Stimulated activated CD4-positive, alpha-beta T cell treated with anti-CD3 and anti-CD28 coated beads, Interleukin-2, amount 100 ng/mL, for 4 hours (primary cell): Measurements from ENCODE around the gene CBX3.
"Not testable (repeated sequence)": the region's sequence is repeated elsewhere in the genome, so short reads cannot be mapped to it uniquely, and the experiment has no call there.

Experiments
- DNase-seq: peaks from one replicate; pipeline ENCODE4 v3.0.0-alpha.2; 2020; ENCODE audit warnings: low read depth

CBX3 gene

DNA sequence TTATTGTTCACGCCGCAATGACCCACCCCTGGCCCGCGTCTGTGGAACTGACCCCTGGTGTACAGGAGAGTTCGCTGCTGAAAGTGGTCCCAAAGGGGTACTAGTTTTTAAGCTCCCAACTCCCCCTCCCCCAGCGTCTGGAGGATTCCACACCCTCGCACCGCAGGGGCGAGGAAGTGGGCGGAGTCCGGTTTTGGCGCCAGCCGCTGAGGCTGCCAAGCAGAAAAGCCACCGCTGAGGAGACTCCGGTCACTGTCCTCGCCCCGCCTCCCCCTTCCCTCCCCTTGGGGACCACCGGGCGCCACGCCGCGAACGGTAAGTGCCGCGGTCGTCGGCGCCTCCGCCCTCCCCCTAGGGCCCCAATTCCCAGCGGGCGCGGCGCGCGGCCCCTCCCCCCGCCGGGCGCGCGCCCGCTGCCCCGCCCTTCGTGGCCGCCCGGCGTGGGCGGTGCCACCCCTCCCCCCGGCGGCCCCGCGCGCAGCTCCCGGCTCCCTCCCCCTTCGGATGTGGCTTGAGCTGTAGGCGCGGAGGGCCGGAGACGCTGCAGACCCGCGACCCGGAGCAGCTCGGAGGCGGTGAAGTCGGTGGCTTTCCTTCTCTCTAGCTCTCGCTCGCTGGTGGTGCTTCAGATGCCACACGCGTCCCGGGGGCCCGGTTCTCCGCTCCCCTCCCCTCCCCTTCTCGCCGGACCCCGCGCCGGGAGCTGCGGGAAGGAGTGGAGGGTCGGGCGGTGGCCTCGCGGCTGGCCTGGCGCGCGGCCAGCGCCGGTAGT is at the start of gene CBX3:
Gene CBX3 (plus strand): TSS at position 499 of the 772 bp plus-strand sequence. CDS start 1,254 bp downstream, outside the sequence.
- DNase-seq, result peak; percentile 70

DNA sequence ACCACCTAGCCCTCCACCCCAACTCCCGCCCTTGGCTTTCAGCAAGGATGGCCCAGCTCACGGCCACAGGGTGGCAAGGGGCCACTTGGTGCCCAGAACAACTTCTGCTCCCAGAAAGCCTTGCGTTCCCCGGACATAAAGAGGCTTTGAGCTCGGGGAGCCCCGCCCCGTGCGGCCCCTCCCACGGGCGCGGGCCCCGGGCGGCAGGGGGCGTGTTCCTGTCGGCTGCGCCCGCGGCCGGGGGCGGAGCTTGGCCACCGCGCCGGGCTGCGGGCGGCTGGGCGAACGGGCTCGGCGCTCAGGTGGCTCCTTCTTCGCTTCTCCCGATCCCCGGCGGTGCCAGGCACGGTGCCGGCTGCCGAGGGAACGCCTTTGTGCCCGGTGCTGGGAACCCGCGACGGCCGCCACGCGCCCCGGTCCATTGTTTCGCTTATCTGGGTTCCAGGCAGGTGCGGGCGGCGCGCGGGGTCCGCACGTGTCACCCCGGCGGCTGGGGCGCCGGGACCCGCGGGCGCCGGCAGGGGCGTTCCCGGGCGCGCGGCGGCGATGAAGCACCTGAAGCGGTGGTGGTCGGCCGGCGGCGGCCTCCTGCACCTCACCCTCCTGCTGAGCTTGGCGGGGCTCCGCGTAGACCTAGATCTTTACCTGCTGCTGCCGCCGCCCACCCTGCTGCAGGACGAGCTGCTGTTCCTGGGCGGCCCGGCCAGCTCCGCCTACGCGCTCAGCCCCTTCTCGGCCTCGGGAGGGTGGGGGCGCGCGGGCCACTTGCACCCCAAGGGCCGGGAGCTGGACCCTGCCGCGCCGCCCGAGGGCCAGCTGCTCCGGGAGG is 49.4 kb upstream of the CBX3 start, which contains the start of gene NFE2L3:
Gene NFE2L3 (plus strand): TSS at position 246 of the 829 bp plus-strand sequence. CDS start 301 bp downstream, at position 547.
- DNase-seq, result peak; percentile 76

DNA sequence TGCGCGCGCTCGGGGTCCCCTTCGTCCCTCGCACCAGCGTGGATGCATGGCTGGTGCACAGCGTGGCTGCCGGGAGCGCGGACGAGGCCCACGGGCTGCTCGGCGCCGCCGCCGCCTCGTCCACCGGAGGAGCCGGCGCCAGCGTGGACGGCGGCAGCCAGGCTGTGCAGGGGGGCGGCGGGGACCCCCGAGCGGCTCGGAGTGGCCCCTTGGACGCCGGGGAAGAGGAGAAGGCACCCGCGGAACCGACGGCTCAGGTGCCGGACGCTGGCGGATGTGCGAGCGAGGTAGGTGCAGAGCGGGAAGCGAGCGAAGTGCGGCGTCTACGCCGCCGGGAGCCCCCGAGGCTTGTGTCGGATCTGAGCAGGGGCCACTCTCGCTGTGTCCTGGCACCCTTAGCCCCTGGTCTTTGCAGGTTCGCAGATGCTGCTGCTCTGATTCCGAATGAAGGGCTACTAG is 48.7 kb upstream of the CBX3 start:
- not testable (repeated sequence) for DNase-seq

DNA sequence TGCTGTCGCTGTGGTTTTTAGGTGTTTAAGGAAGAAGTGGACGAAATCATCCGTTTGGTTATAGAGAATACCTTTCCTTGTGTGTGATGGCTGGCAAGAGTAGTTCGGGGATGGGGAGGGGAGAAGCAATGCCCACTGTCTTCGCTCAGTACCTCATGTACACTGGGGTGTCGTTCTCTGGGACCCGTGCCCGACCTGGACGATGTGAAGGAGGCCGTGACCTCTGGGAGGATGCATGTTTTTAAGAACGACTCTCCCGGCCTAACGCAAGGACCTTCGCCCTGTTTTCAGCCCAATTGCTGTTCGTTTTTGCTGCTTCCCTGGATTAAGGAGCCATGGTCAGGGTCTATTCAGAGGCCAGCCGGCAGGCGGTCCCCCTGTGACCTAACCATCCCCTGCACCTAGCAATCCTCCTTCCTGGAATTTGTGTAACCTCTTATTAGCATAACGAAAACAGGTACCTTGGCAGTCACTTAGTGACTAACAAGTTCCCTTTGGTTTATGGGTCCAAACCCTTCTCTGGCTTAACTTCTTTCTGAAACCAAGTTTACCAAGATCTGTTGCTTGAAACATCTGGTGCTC is 48.2 kb upstream of the CBX3 start:
- DNase-seq, result no peak

DNA sequence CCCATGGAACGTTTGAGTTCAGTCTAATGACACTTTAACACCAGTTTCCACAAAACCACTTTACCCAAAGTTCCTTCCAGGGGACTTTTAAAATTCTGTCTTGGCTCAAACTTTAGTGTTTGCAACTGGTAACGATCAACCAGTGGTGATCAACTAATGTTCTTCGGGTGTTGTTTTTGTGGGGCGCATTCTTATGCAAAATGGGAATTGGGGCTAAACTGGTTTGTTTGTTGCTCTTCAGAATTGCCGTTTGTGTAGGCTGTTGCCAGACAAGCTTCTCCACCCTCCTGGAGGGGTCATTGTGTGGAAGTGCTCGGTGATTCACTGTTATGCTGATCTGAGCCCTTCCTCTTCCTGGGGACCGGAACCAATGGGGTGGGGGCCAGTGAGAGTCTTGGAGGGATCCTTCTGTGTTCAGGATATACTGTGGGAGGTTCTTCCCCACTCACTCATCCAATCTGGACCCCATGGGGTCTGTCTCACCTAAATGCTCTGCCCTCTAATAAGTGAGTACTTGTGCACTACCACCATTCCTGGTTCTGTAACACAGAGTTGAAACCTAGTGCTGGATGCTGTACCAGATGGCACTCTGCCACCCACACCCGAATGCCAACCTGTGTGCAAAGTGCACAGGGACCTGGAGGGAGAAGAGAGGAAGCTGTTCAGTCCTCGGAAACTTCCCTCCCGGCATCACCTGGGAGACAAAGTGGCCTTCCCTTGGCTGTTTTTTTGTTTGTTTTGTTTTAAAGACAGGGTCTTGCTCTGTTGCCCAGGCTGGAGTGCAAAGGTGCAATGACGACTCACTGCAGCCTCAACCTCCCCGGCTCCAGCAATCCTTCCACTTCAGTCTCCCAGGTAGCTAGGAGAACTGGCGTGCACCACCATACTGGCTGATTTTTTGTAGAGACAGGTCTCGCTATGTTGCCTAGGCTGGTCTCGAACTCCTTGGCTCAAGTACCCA is 47.4 kb upstream of the CBX3 start:
- no peak for DNase-seq

DNA sequence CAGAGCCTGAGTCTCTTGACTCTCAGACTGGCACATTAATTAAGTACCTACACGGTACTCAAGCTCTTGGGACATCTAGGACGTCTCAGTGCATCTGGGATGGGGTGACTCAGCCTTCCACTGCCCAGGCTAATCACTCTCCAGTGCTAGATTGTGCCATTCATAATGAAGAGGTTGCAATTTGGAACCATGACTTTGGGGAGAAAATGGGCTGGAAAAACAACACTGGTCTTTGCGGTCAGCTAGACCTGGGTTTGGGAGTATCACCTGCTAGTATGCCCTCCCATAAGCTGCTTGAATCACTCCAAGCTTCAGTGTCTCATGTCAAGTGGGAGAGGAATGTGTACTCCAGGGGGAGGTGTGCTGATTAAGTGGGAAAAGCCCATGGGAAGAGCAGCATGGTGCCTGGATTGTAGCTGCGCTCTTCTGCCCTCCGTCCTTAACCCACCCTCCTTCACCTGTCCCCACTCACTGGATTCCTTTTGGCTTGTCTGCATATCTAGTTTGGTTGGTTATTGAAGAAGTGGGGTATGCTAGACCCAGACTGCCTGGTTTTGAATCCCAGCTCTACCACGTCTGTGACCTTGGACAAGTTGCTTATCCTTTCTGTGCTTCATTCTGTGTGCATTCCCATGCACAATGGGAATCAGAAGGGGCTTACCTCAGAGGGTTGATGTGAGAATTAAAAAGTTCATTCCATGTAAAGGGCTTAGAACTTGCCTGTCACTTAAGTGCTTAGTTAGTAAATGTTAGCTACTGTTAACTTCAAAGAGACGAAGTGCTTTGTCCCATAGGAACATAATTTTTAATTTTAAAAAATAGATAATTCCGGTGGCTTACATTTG is 45.8 kb upstream of the CBX3 start:
- no peak for DNase-seq

DNA sequence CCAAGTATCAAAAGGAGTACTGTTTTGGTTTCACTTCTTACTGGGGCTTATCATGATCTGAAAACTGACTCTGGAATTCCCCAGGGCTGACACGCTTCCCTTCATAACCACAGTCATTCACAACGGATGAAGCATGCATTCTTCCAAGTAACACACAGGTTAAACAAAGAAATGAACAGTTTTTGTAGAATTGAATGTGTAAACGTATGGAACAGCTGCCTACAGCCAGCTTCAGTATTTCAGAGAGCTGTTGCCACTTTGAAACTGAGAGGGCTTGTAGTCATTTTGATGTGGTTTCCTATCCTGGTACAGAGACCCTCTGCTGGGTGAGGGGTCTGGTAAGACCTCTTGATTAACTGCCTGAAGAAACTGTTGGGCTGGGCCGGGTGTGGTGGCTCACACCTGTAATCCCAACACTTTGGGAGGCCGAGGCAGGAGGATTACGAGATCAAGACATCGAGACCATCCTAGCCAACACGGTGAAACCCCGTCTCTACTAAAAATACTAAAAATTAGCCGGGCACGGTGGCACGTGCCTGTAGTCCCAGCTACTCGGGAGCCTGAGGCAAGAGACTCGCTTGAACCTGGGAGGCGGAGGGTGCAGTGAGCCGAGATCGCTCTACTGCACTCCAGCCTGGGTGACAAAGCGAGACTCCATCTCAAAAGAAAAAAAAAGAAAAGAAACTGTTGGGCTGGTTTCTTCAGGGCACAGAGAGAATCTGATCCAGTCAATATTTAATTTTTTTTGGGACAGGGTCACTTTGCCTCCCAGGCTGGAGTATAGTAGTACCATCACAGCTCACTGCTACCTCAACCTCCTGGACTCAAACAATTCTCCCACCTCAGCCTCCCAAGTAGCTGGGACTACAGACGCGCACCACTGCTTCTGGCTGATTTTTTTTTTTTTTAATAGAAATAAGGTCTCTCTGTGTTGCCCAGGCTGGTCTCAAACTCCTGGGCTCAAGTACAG is 44.8 kb upstream of the CBX3 start:
- peak; percentile 56 for DNase-seq

DNA sequence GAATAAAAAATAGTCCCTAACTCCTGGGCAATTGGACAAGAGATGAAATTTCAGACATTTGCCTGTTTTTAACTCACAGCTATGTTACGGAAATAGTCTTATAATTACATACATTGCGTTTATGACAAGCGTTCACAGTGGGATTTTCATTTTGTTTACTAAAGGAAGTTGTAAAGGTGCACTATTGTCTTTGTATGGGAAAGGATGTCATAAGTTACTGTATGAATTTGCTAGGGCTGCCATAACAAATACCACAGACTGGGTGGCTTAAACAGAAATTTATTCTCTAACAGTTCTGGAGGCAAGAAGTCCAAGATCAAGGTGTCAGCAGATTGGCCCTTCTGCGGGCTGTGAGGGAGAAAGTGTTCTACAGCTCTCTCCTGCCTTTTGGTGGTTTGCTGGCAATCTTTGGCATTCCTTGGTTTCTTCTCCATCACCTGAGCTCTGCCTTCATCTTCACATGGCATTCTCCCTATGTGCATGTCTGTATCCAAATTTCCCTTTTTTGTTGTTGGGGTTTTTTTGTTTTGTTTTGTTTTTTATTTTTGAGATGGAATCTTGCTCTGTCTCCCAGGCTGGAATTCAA is 43.9 kb upstream of the CBX3 start:
- DNase-seq, result no peak

DNA sequence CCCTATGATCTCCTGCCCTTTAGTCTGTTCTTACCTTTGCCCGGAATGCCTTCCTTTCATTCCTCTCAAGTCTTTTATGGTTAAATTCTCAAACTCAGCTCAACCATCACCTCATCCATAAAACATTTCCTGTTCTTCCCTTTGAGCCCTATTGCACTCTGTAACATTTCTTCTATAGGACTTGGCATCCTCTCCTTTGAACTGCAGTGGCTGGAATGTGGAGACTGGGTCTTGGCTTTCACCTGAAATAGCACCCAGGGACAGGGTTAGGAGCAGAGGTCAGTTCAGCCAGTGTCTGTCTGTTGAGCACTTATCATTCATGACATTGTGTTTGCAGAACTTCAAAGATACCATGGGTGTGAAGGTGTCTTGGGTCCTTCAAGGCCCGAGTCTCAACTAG is 42.3 kb upstream of the CBX3 start:
- DNase-seq, result no peak

DNA sequence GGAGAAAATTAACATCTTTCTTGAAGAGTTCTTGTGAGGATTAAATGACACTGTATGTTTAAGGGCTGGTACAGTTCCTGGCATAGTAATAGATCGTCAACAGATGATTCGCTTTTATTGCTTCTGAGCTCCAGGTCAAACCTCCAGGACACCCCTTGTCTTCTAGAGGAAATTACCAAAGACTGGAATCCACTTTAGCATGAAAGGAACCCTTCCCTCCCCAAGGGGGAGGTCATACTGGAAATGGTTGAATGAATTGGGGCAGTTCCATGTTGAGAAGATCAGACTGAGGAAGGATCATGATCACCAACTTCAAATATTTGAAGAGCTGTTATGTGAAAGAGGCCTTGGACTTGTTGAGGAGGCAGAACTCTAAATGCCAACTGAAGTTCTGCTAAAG is 40.6 kb upstream of the CBX3 start:
- no peak for DNase-seq

DNA sequence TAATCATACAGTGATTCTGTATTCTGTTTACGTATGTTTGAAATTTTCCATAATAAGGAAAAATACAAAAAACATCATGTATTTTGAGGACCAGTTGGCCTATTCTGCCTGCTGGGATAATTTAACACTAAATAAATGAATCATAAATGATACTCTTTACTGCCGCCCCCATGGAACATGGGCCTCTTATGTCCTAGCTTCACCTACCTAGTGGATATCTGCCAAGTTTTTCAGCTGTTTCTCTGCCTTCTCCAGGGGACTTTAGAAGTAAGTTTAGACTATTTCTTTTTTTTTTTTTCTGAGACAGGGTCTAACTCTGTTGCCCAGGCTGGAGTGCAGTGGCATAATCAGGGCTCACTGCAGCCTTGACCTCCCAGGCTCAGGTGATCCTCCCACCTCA is 39.1 kb upstream of the CBX3 start:
- DNase-seq, result no peak

DNA sequence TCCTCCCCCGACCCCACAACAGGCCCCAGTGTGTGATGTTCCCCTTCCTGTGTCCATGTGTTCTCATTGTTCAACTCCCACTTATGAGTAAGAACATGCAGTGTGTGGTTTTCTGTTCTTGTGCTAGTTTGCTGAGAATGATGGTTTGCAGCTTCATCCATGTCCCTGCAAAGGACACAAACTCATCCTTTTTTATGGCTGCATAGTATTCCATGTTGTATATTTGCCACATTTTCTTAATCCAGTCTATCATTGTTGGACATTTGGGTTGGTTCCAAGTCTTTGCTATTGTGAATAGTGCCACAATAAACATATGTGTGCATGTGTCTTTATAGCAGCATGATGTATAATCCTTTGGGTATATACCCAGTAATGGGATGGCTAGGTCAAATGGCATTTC is 37.7 kb upstream of the CBX3 start:
- not testable (repeated sequence) for DNase-seq

DNA sequence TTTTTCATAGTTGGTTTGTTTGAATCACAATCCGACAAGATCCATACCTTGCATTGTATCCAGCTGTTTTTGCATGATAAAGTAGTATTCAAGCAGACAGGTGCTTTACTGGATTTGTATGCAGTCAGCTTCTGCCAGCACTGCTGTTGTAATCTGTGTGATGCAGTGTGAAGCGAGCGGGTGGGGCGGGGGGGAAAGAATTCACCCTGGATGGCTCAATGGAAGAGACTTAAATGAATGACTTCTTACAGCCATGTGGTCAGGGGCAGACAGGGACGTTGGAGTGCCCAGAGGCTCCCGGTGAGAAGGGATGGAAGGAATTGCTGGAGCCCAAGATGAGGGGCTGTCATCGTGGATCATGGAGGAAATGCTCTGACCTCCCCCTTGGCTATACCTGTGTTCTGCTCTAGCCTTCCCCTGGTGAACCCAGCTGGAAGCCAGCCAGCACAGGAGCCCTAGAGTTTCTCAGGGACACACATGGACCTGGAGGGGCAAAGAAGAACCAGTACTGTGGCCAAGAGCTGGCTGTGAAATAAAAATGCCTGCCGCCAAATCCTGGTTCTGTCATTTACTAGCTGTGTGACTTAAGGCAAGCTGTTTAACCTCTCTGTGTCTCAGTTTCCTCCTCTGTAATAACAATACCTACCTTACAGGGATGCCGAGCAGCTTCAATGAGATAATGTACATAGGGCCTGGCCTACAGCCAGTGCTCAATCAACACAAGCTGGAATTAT is 35.4 kb upstream of the CBX3 start:
- DNase-seq, result no peak

DNA sequence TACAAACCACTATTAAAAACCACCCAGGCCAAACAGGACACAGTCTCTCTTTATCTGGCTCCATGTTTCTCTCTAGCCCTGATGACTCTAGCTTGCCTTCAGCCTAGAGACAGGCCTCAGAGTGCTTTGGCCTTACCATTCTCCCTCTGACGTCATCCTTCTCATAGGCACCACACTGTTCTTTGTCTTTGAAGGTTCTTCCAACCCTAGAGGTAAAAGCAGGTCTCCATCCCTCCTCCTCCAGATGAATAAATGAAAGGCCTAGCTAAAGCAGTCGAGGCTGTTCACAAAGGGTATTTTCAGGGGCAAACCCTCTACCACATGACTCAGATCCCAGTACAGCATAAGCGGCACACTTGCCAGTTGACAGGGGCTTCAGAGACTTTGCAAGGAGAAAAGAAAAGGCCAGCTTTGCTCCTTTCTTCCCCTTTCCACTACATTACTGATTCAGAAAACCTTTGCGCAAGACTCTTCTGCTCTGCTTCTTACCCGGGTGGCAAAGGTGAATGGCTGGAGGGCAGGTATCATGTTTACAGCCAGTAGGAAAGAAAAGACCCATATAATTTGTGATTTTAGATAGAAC is 34.8 kb upstream of the CBX3 start:
- no peak for DNase-seq

DNA sequence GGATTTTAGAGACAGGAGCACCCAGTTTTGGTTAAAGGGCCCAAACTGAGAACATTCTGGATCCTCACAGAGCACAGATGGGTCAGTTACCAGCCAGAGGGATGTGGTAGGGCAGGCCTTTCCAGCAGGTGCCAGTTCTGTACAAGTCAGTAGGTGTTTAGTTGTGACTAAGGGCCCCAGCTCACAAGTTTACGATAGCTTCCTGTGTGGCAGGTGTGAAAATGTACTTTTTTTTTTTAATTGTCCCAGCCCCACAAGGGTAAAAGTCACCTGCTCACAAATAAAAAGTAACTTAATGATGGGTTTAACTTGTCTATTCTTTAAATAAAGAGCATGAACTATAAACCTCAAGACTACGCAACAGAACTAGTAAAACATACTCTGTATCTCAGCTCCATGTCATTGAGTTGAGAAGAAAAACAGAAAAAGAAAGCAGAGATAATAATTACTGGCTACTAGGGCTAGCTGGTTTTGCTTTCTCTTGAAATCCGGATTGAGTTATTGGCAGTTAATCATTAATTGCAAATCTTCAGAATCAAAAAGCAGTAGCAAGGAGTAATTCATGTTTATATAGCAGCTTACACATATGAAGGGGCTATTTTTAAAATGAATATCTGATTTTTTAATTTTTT is 34.1 kb upstream of the CBX3 start:
- no peak for DNase-seq

DNA sequence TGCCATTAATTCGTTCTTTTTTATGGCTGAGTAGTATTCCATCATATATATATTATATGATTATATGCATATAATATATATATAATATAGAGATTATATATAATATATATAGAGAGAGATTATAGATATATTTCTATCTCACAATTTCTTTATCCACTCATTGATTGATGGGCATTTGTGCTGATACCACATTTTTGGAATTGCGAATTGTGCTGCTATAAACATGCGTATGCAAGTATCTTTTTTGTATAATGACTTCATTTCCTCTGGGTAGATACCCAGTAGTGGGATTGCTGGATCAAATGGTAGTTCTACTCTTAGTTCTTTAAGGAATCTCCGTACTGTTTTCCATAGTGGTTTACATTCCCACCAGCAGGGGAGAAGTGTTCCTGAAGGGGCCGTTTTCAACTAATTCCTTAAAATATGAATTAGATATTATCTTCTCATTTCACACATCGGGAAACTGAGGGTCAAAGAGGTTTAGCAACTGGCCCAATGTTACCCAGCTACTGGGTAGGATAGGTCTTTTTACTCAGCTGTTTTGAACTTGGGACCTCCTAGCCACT is 33.0 kb upstream of the CBX3 start:
- no peak for DNase-seq

DNA sequence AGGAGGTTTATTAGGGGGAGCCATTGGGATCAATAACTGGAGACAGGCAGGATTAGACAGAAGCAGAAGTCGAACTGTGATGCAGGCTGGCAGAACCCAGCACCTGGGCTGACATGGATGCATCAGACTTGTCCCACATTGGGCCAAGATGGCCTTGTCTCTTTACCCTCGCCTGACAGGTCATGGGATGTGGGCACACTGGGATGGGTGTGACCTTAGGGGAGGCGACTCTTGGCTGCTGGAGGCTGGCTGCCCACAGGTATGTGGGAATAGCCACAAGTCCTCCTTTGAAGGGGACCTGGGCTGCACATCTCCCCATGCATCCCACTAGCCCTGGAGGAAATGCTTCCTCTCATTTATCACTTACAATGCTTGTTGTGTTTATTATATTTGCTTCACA is 32.3 kb upstream of the CBX3 start:
- DNase-seq, result no peak
